GM21381 (cell line): Measurements from ENCODE around the gene GLIS1.

Experiments used
- ATAC-seq: cut with Tn5 transposase; IDR thresholded peaks from one replicate; pipeline ENCODE4 v1.9.1; 2021; ENCODE audit warnings: mild to moderate bottlenecking, moderate library complexity; ENCODE audit not compliant: unreplicated experiment

Gene GLIS1

DNA sequence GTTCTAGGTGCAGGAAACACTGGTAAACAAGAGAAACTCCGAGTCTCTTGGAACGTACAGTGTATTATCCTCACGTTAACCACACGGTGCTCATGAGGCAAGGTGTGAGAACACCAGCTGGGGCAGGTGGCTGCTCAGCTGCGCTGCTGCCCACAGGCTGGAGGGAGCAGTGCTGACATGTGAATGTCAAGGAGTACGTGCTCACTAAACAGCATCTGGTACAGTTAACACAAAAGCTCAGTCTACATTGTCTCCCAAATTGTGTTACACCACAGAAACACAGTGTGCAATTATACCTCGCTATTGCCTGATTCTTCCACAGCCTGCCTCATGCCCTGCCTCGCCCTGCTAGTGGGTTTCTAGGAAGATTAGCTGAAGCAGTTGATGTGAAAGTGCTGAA lies 138.4 kb downstream of the GLIS1 start:
- ATAC-seq, result no peak

DNA sequence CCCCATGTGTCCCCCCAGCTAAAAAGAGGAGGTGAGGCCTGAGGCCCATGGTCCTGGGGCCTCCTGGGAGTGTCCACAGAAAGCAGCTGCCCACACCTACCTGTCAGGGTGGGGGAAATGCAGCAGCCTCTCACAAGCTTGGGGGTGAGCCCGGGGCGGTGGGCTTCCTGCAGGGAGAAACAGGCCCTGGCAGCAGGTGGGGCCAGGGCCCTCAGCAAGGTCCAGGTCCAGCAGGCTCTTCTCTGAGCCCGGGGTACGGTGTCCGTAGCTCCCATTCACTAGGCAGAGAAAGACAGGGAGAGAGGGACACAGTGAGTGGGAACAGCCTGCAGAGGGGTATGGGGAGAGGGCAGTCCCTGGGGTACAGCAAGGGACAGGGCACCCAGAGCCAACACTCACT lies 139.0 kb downstream of the GLIS1 start:
- ATAC-seq, result no peak

DNA sequence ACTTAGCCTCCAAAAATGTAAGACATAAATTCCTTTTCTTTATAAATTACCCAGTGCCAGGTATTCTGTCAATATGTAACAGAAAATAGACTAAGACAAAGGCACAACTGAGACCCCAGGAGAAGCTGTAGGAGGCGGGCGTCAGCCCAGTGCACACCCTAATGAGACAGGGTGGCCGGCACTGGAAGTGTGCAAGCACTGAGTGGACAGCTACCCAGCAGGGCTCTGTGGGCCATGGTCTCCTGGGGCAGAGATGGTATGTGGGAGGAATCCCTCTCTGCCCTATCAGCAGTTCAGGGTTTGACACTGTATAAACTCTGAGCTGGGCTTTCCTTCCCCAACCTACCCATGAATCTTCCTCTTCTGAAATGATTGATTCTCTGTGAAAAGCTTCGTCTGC lies 139.5 kb downstream of the GLIS1 start:
- ATAC-seq, result no peak

DNA sequence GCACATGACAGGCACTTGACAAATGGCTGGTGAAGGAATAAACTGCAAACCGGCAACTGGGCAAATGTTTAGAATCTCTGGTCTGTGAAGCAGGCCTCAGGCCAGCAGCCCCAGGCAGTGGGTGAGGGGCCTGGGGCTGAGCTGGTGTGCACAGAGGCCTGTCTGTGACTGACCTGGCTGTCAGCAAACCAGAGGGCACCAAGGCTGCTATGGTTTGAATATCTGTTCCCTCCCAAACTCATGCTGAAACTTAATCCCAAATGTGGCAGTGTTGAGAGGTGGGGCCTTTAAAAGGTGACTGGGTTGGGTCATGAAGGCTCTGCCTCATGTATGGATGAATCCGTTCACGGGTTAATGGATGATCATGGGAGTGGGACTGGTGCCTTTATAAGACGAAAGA lies 140.0 kb downstream of the GLIS1 start:
- ATAC-seq, result no peak

DNA sequence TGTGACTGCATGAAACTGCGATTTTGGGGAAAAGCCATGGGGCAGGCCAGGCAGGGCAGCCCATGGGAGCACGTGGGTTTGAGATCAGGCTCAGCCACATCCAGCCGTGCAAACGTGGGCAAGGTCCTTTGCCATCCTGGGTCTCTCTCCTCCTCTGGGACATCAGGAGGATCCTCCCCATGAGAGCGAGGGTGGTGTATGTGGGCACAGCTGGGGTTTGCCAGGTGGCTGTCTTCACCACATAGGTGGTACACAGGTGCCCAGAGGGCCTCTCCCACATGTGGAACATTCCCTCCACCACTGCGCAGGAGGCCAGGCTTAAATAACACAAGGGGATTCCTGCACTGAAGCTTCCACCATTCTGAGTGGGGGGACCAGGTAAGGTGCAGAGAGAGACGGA lies 143.1 kb downstream of the GLIS1 start:
- ATAC-seq, result no peak

DNA sequence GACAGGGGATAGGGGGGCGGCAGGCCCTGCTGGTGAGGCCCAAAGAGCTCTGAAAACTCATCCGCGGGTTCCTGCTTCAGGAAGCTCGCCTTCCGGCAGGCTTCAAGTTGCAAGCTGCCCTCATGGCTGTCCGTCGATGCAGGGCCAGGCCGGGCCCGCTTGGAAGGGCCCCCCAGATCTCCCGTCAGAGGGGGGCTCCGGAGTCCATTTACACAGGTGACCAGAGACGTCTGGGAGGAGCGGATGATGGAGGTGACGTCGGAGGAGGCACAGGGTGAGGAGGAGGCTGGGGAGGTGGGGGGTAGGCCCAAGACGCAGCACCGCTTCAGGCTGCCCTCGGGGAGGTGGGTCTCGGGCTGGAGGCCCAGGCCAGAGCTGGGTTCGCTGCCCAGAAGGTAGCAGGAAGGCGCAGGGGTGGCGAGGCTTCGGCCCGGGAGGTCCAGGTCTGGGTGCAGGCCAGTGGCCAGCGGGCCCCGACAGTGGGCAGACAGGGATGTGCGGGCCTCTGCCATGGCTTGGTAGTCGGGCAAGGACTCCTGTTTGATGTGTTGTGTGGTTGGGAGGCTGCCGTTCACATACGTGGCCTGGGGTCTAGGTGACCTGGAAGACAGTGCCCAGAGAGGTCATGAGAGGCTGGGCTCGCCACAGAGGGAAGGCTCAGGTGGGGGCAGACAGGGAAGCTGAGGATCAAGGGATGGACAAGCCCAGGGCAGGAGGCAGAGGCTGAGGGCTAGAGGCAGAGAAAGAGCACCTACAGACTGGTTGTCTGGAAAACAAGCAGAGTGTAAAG lies 144.4 kb downstream of the GLIS1 start:
- no peak for ATAC-seq

DNA sequence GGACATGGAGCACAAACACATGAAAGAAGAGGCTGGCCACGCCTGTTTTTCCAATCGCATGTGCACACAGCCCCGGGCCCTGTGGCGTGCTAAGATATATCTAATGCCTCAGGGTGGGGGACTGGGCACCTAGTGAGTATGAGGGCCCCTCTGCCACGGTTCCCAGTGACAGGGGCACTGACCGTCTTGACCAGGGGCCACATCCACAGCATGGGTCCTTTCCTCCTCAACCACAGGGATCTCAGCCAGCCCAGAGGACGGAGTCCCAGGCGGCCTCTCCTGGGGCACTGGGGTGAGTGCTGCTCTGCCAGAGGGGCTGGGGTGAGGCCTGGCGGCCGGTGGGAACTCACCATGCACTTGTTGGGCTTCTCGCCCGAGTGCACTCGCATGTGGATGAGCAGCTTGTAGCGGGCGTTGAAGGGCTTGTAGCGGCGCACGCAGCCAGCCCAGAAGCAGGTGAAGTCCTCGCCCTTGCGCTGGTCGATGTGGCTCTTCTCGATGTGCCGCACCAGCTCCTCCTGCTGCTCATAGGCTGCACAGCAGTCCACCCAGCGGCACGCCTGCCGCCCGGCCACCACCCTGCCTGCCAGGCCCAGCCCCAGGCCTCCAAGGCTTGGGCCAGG lies 145.1 kb downstream of the GLIS1 start:
- ATAC-seq, result no peak

DNA sequence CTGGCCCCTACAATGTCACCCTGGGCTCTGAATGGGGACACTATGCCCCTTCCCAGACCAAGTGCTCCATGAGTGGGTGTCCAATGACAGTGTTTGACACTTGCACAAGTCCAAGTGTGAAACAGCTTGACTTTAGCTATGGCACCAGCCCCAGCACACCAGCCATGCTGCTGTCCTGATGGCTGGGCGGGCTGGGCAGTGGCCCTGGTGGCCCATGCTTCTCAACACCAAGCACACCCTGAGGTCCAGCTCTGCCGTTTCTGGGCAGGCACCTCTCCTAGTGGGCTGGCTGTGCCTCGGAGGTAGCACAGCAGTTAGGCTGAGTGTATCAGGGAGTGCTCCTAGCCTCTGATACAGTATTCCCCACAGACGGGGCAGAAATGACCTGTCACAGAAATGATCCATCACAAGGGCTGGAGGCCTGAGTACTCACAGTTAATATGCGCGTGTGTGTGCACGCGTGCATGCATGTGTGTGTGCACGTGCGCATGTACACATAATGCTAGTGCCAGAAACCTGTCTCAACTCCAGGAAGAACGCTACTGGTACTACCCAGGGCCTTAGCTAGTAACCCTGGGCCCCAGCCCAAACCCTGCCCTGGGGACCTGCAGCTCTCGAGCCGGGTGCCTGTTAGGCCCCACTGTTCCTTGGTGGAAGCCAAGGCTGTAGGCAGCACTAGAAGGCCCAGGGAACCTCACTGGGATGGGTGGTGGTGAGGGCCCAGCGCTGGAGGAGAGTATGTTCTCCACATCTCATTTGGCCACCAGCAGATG lies 145.8 kb downstream of the GLIS1 start:
- no peak for ATAC-seq

DNA sequence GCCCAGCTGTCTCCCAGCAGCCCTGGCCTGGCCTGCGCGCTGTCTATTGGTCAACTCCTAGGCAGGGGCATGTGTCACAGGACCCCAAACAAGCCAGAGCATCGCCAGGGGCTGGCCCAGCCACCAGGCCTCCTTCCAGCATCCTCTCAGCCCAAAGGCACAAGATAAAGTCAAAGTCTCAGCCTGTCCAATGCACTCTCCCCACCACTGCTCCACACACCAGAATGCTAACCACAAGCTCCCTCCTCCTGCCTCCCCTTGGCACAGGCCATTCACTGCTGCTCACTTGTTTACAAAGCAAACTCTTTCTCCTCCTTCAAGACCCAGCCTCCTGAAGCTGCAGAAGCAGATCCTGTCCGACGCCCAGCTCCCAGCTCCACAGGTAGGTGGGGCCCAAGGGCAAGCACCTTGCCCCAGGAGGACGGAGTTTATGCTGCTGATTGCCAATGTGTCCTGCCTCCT lies 146.4 kb downstream of the GLIS1 start:
- ATAC-seq, result no peak

DNA sequence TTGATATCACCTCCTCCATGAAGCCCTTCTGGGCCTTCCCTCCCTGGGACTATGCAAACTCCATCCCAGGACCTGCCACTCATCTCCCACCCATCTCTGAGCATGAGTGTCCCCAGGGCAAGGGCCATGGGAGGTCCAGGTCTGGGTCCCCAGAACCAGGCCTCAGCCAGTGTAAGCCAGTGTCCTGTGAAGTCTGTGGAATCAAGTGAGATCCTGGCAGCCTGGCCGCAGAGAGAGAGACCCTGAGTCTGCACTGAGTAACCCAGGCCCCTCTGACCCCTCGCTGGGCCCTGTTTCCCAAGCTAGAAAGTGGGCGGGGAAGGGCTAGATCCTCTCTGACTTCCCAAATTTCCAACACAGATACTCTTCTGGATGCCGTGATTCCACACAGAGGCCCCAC lies 147.0 kb downstream of the GLIS1 start:
- no peak for ATAC-seq

DNA sequence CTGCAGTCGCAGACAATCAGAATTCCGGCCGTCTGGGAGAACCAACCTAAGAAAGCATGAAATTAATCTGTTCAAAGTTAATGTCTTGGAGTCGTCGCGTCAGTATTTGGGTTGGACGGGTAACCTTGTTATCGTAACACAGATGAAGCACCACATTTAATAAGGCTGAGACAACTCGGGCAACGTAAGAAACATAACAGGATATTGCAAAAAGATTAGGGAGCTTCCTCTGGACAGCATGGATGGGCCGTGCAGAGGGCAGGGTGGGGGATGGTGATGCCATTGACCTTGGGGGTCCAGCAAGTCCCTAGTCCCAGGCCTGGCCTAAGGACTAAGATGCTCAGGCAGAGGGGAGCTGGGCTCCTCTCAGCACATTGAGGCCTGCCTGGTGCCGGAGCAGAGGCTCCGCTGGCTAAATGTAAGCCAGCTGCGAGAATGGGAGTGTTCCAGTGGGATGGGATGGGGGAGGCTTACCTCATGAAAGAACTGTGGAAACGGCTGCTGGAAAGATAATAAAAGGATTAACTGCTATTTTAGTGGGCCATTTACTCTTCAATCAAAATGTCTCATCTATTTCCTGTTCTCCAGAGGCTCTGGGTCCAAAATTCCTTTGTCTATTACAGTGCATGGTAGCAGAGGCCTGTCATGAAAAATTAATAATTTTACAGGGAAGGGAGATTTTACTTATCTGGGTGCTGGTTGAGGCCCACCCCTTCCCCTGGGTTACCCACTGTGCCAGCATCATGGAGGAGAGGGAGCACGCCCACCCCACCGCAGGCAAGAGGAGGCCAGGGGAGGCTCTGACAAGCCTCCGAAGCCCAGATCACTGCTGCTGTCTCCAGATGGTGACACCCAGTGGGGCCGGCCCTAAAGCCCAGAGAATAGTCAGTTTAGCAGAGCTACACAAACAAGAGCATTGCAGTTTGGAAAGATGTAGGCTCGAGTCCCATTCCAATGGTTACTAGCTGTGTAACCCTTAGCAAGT lies 148.1 kb downstream of the GLIS1 start:
- ATAC-seq, result no peak

DNA sequence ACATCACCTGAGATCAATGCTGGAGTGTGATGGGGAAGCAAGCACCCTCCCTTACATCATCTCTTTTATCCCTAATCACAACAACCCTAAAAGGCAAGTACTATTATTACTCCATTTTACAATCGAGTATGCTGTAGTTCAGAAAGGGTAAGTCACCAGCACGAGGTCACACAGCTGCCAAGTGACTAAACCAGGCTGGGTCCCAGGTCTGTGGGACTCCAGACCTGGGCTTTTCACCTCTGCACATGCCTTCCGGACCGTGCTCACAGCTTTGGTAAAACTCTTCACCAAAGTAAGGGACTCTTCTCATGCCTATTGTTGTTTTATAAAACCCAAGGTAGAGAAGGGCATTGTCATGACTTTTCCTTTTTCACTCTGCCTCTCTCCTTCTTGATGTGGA lies 148.9 kb downstream of the GLIS1 start:
- ATAC-seq, result no peak

DNA sequence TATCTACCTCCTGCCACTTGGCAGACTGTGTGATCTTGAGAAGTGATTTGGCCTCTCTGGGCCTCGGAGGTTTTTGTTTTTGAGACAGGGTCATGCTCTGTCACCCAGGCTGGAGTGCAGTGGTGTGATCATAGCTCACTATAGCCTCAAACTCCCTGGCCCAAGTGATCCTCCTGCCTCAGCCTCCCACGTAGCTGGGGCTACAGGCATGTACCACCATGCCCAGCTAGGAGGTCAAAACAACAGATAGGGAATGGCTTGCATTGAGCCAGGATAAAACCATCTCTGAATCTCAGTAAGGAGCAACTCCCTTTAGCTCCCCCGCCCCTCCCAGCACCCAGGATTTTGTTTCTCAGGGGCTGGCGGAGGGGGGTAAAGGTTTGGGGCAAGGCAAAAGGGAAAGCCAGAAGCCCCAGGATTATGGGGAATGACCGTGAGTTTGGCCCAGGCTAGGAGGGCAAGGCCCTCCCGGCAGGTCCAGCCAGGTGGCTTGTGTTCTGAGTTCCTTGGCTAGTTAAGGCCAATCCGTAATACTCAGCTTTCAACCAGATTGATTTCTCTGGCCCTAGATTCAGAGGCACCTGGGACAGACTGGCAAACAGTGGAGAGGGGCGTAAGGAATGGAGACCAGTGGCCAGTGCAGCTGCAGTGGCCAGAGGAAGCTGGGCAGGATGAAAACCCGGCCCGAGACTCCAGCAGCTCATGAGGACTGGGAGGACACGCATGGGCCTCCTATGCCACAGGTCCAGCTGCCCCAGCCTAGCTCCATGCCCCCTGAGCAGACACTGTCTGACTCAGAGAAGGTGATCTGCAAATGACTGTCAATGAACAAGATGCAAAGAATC lies 149.7 kb downstream of the GLIS1 start:
- no peak for ATAC-seq

DNA sequence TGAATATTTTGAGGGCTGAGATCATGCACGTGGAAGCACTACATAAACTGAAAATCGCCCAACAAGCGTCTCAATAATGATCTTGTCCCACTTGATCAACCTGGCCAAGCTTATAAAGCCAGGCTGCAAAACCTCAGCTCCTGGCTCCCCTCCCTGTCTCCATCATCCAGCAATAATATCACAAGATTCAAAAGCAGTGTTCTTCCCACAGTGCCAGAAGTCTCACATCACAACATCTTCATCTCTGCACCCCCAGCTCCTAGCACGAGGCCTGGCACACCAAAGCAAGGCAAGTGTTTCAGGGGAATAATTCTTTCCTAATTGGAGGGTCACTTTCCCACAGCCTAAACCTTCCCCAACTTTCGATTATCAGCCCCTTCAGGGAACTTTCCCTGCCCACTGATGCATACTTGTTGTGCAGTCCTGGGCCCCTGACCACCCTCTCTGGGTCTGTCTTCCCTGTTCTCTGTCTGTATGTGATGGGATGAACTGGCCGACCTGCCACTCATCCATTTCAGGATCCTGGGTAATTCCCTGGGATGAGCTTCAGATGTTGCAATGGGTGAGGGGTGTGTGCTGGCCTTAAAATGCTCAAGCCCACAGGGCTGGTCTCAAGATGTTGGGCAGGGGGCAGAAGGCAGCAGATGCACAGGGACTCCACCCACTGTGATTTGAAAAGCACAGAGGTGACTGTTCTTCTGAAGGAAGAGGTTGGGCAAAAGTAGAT lies 150.7 kb downstream of the GLIS1 start:
- no peak for ATAC-seq

DNA sequence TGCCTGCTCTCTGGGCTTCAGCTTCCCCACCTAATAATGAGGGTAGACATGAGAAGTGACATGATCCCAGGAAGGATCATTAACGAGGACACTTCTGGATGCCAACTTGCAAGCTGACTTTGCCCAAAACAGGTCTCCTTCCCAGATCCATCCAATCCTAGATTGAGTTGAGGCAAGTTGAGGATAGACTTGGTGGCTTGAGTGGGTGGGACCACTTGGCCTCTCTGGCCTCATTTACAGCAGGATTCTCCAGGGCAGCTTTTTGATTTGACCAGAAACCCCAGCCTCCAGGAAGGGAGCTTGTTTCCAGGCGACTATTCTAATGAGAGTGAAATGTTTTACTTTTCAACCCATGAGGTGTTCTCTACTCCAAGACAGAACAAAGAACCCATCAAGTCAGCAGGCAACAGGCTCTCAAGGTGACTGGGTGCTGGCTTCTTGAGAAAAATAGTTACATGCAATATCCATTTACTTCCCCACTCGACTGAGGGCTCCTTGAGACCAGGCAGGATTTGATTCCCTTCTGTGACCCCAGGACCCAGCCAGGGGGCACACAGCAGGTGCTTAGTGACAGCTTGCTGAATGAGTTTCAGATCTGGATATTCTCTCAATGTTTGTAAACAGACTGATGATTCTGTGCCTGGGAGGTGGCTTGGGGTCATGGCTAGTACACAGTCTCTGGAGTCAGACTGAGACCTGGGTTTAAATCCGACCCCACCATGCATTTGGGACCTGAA lies 151.5 kb downstream of the GLIS1 start:
- ATAC-seq, result no peak

DNA sequence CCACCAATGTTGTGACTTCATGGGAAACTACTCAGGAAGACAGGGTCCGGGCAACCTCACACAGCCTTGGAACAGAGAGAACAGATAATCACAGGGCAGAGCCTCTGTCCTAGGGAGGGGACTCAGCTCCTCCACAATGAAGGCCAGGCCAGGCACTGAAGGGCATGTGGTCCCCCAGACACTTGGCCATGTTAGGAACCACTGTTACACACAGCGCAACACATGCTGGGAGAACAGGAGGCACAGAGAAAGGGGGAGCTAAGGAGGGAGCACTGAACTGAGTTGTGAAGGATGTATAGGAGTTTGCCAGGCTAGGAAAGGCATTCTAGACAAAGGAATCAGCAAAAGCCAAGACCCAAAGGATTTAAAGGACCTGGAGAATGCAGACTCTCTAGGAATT lies 152.2 kb downstream of the GLIS1 start:
- ATAC-seq, result no peak

DNA sequence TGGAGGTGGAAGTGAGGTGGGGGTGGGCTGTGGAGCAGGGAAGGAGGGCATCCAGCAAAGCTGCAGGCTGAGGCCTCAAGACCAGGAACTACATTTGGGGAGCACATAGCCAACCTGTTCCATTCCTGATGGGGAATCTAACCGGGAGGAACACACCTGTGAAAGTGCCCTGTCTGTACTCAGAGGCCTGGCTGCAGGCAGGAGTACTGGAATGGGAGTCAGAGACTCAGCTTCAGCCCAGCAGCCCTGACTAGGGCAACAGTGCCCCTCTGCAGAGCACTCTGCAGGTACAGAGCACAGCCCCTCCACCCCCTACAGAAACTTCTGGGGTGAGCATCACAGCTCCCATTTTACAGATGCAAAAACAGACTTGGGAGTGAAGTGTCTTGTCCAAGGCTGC lies 153.4 kb downstream of the GLIS1 start:
- no peak for ATAC-seq

DNA sequence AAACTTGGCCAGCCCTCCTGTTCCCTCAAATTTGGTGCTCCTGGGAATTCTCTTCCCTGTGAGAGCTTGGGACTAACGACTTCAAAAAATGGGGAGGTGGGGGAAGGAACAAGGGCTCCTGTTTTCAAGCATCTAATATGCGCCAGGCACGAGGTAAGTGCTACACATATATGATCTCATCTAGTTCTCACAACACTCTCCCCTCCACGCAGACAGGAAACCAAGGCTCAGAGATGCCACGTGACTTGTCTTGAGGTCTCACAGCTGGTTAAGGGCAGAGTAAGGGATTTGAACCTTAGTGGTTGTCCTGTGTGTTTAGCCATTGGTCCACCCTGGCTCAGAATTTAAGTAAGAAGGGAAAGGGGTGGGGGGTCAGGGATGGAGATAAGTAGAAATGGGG lies 153.8 kb downstream of the GLIS1 start:
- no peak for ATAC-seq

DNA sequence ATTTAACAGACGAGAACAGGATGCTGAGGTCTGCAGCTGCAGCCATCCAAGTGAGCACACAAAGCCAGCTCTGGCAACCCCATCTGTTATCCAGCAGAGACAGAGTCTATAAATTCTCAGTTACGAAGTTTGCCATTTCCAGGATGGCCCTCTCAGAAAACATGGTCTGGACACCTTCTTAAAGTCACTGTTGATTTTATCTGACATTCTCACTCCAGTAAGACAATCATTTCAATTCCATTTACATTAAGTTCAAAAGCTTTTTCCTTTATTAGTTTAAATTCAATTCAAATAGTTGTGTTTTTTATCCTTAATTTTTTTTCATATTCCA lies 154.2 kb downstream of the GLIS1 start:
- ATAC-seq, result no peak
